Measurements from ENCODE around the gene METTL3. TPM values are rescaled to one million over a fixed set of nuclear protein-coding genes. Genes with fewer than 3 reads are reported as not detected.

The METTL3 gene
- total RNA-seq, 1 donor from 2014 or later = 49.8 TPM

GRCh38 chr14:21476925-21477681, 34.0 kb downstream of the METTL3 start, which contains the start of the genes RAB2B and TOX4:
Gene RAB2B (minus strand): TSS chr14:21476959. CDS start chr14:21476872, 87 bp downstream.
Gene TOX4 (plus strand): TSS chr14:21477195. CDS start chr14:21477279, 84 bp downstream.
- peak; percentile 96 for DNase-seq (ENCODE audit: extremely low read depth, low read depth, low spot score)

- no peak for DNase-seq (ENCODE audit: extremely low read depth, low read depth, low spot score)
Observed at GRCh38 chr14:21476523-21476924, 34.6 kb downstream of the METTL3 start.

DNA sequence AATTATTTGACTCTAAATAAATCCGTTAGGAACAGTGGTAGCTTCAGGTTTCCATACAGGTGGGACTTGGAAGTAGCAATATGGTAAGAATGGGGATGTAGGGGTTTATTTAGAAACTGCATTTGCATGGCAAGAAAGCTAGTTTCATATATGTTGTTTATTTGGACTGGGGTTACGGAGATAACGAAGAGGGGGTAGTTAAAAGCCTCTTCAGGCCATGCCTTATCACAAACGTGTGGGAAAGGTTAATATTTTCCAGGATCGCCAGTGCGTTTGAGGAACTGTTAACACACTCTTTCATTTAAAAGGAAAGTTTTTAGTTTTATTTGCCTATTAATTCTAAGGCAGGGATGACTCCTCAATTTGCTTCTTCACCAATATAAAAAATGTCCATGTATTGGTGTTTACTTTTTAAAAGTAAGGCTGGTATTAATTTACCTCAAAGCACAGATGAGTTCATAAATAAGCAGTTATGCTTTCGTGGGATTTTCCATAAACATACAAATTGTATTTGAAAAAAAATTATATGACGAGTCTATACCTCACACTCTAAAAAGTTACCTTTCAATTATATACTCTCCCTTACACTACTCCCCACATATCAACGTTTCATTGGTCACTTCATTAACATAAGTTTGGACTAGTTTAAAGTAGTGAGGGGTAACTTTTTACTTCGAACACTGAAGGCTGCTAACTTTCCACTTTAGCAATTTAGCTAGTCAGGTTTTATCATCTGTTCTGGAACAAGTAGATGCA, 35.2 kb downstream of the METTL3 start:
- no peak for DNase-seq (ENCODE audit: extremely low read depth, low read depth, low spot score)

- peak; percentile 93 for DNase-seq (ENCODE audit: extremely low read depth, low read depth, low spot score)
Observed at GRCh38 chr14:21467616-21468015, 43.5 kb downstream of the METTL3 start.

GRCh38 chr14:21455912-21456667, 55.0 kb downstream of the METTL3 start, which contains the start of gene CHD8:
Gene CHD8 (minus strand): TSS chr14:21456123. CDS start chr14:21431643, 24,480 bp downstream.
- peak; percentile 97 for DNase-seq (ENCODE audit: extremely low read depth, low read depth, low spot score)

- no peak for DNase-seq (ENCODE audit: extremely low read depth, low read depth, low spot score)
Observed at GRCh38 chr14:21455592-21455911, 55.6 kb downstream of the METTL3 start.

DNA sequence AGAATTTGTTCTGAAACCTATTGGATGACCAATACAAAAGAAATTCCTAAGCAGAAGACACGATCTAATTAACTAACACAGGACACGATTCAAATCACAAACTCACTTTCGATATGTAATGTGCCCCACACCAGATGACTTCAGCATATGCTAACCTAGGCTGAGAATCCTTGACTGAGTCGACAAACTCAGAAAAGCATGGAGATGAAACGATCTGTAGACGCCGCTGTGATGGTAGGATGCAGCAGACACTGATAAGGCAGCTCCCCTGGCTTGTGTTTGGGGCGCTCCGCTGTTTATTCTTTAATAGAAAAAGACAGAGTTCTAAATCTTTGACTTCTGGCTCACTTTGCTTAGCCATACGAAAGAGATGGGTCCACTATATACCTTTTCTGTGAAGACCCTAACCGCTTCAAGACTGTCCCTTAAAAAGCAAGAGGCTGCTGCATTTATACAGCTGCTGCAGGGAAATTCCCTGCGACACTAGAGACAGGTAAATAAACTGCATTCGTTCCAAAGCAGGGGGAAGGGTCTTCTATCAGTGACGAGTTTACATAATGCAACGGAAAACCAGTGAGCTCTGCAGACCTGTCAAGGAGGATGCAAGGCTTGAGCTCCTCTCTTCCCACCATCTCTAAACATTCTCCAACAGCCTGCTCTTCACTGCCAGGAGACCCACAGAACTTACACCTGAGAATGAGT, 56.1 kb downstream of the METTL3 start:
- no peak for DNase-seq (ENCODE audit: extremely low read depth, low read depth, low spot score)

DNA sequence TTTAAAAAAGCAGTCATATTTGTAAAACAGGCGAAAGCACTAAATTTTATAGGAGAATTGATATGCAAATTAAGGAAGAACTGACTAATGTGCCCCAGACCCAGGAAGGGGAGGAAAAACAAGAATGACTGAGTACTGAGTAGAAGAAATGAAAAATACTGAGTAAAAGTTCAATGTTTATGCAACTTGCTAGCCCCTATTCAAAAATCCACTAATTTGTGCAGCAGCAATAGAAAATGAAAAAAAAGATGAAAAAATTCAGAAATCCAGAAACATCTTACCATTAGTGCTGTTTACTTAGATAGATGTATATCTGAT, 61.3 kb downstream of the METTL3 start:
- no peak for DNase-seq (ENCODE audit: extremely low read depth, low read depth, low spot score)

Other genes with a start within 250 kb of the METTL3 start
- gene HNRNPC, start 241.9 kb downstream of the METTL3 start, total RNA-seq = 537 and 719 TPM in 2 replicates
- gene RPGRIP1, start 231.3 kb downstream of the METTL3 start, total RNA-seq = not detected in 2 replicates
- 45.1 and 50.9 TPM in 2 replicates for gene SUPT16H, start 127.3 kb downstream of the METTL3 start, total RNA-seq
- gene CHD8, start 55.2 kb downstream of the METTL3 start, total RNA-seq = 49.8 and 69.1 TPM in 2 replicates
- gene RAB2B, start 34.4 kb downstream of the METTL3 start, total RNA-seq = 23.7 and 29.1 TPM in 2 replicates
- 30.6 and 53.0 TPM in 2 replicates for gene TOX4, start 34.1 kb downstream of the METTL3 start, total RNA-seq
- gene SALL2, start 15.0 kb upstream of the METTL3 start, total RNA-seq = 2.9 and 4.6 TPM in 2 replicates
- gene OR10G3, start 68.7 kb upstream of the METTL3 start, total RNA-seq = not detected in 2 replicates
- not detected in 2 replicates for gene OR10G2, start 123.6 kb upstream of the METTL3 start, total RNA-seq
- not detected in 2 replicates for gene OR4E2, start 142.5 kb upstream of the METTL3 start, total RNA-seq
- gene OR4E1, start 162.5 kb upstream of the METTL3 start, total RNA-seq = not detected in 2 replicates